GM19372 (cell line): ENCODE measurements around the gene VWA5B2.

ENCODE experiments used
- ATAC-seq: cut with Tn5 transposase; IDR thresholded peaks from one replicate; pipeline ENCODE4 v1.9.1; 2021; ENCODE audit warnings: mild to moderate bottlenecking, low read depth, moderate library complexity; ENCODE audit not compliant: unreplicated experiment

Gene VWA5B2

DNA sequence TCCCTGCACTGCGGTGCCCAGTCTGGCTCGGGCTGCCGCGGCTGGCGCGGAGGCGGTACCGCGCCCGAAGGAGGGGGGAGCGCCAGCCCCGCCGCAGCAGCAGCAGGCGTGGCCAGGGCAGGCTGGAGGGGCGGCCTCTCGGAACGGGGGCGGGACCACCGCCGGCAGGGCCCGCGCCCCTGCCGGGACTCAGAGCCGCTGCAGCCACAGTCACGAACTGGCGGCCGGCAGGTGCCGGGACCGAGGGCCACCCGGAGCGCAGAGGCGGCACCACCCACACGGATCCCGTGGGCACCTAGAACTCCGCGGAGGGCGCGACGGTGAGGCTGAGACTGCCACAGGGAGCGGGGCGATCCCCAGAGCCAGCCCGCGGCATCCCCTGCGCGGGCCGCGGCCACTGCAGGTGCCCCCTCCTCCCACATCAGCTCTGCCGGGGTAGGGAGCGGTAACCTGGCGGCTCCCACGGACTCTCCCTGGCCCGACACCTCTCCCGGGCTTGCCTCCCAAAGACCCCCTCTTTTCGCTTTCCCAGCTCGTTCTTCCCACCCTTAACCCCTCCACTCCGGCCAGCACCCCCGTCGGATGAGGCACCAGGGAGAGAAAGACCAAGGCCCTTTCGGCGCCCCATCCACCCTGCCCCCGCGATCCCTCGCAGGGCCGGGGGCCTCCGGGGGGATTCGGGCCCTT lies at the start of gene VWA5B2:
Gene VWA5B2, plus strand, starts transcription at position 192 of the 687 bp plus-strand sequence. CDS start 944 bp downstream, outside the sequence.
- ATAC-seq: no peak

DNA sequence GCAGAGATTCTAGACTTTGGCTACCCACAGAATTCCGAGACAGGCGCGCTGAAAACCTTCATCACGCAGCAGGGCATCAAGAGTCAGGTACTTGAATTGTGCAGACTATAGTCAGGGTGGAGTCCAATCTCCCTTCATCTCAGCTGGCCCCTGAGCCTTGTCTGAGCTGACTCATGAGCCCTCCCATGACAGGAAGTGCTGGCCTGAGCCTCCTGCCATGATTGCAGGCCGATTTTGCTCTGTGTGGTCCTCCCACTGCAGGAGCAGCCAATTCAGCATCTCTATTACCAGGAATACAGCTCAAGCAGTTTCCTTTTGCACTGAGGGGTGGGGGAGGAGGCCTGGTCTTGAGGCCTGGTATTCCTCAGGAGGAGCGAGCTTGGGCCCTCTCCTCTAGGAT lies 49.2 kb upstream of the VWA5B2 start:
- no peak for ATAC-seq

- no peak for ATAC-seq
Observed at GRCh38 chr3:184181596-184181995, 47.8 kb upstream of the VWA5B2 start.

- no peak for ATAC-seq
Observed at GRCh38 chr3:184183679-184184078, 45.7 kb upstream of the VWA5B2 start.

DNA sequence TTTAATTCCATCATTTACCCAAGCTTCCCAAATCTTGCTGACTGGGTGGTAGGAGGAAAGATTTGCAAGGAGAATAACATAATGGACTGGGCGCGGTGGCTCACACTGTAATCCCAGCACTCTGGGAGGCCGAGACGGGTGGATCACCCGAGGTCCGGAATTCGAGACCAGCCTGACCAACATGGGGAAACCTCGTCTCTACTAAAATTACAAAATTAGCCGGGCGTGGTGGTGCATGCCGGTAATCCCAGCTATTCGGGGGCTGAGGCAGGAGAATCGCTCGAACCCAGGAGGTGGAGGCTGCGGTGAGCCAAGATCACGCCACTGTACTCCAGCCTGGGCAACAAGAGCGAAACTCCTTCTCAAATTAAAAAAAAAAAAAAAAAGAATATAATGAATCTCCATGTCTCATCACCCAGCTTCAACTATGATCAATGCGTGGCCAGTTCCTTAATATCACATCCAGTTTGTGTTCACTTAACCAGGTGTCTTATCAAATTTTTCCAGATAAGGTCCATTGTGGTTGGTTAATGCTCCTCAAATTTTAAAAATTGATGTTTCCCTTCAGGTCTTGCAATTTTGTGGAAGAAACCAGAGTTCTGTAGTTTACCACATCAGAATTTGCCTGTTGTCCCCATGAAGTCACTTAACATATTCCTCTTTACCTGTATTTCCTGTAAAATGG lies 44.7 kb upstream of the VWA5B2 start:
- no peak for ATAC-seq

DNA sequence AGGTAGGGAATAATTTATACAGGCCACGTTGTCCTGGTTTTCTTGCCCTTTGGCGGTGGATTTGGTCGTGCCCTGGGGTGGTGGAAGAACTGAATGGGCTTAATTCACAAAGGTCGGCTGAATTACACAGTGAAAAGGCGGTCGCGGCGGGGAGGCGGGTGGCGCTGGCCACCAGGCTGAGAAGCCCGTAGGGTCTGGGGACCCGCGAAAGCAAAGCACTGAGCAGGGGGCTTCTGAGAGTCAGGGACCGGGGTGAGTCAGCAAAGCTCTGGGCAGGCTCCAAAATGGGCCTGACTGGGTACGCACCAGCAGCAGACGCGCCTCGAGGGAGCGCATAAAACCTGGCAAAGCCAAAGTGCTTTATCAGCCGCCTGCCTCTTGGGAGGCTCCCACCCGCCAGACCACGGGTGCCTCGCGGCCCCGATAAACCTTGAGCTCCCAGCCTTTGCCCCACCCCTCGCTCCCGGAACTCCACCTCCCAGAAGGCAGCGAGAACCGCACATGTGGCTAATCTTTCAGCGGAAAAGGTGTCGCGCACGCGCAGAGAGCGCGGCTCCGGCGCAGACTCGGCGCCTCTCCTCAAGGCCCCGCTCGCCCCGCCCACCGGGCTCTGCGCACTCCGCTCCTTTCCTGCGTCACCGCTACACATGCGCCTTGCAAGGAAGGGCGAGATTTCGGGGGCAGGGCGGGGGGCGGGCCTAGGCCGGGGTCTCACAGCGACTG lies 43.8 kb upstream of the VWA5B2 start:
- ATAC-seq: peak; percentile 93

DNA sequence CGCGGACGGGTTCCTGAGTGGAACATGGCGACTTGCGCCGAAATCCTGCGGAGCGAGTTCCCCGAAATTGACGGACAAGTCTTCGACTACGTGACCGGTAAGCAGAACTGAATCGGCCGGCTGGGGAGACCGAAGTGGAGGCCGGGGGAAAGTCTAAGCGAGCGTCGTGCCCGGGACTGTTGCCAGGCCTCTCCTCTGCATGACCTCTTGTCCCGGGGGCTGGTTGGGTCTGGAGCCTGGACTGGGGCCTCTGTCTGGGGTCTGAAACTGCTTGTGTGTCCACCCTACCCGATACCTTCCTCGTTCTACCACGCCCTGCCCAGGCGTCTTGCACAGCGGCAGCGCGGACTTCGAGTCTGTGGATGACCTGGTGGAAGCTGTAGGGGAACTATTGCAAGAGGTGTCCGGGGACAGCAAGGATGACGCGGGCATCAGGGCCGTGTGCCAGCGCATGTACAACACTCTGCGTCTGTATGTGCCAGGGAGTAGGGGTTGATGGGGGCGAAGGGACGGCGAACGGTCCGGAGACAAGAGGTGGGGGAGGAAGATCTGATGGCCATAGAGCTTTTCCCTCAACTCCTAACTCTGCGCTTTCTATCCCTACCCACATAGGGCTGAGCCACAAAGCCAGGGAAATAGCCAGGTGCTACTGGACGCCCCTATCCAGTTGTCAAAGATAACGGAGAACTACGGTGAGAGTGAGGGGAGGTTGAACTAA lies 43.0 kb upstream of the VWA5B2 start, which contains the start of gene ABCF3:
Gene ABCF3, plus strand, starts transcription at position 16 of the 718 bp plus-strand sequence. Its CDS starts 9 bp downstream, at position 25.
- peak; percentile 2 for ATAC-seq

GRCh38 chr3:184186902-184187207 lies 42.5 kb upstream of the VWA5B2 start:
- ATAC-seq: no peak

- no peak for ATAC-seq
Observed at GRCh38 chr3:184188080-184188479, 41.3 kb upstream of the VWA5B2 start.

DNA sequence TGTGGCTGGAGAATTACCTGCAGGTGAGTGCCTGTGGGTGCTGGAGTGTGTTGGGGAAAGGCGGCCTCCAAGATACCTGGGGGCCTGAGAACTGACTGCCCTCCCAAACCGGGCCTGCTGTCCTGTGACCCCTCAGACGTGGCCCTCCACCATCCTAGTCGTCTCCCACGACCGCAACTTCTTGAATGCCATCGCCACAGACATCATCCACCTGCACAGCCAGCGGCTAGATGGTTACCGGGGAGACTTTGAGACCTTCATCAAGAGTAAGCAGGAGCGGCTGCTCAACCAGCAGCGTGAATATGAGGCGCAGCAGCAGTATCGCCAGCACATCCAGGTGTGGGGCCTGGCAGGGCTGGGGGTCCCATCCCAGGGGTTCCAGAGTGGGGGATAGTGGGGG lies 40.0 kb upstream of the VWA5B2 start:
- no peak for ATAC-seq

DNA sequence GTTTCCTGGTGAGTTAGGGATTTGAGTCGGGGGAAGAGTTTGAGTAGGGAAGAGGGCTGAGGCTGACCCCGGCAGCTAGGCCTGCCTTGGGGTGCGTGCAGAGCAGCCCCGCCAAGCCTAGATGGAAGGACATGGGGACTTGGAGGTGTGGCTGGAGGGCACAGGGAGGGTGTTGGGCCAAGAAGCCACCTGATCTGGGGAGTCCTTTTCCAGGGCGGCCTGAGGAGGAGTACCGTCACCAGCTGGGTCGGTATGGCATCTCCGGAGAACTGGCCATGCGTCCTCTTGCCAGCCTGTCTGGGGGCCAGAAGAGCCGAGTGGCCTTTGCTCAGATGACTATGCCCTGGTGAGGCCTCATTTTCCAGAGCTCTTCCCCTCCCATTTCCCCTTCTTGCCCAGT lies 36.5 kb upstream of the VWA5B2 start:
- ATAC-seq: no peak

DNA sequence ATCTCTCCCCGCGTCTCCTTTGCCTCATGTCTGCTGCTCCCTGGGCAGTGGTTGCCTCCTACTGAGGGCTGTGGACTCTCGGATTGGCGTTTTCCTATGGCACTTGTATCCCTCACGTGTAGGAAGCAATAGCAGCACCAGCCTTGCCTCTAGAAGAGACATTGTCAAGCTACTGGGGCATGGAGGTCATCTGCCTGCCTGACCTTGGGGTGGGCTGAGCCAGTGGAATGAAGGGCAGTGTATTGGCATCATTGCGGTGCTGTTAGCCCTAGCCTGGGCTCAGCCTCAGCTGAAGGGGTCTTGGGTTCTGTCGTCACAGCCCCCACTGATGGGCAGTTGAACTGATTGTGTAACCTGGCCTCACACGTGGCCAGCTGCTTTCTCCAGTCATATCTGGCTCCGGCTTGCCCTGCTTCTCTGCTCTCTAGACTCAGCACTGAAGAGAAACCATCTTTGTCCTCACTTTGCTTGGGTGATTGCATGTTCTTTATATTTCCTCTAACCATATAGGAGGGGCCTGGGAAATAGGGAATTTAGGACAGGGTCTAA lies 35.3 kb upstream of the VWA5B2 start:
- no peak for ATAC-seq

GRCh38 chr3:184196536-184196935 lies 32.8 kb upstream of the VWA5B2 start:
- no peak for ATAC-seq

DNA sequence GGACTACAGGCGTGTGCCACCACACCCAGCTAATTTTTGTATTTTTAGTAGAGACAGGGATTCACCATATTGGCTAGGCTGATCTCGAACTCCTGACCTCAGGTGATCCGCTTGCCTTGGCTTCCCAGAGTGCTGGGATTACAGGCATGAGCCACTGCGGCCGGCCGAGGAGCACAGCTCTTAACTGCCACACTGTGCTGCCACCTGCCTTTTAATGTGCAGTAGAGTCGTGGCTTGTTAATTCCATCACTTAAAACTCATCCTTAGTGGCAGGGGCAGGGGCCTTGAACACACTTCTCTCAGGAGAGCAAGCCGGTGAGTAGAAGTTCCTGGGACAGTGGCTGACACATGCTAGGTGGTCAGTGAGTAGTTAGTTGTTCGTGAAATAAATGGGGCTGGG lies 30.9 kb upstream of the VWA5B2 start:
- no peak for ATAC-seq

DNA sequence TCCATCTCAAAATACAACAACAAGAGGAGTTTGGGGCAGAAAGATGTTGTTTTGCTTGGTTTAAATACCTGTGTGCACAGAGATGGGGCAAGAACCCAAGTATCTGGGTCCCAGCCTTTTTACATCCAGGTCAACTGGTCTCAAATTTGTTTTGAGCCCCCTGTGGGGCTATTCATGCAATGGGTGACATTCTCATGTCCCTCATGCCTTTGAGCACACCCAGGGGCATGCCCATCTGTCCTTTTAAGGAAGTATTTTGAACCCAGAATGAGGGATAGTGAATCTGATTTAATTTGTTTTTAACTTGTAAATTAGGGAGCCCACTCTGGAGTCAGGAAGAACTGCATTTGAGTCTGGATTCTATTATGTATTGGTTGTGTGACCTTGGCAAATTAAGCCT lies 28.6 kb upstream of the VWA5B2 start:
- no peak for ATAC-seq

- ATAC-seq: no peak
Observed at GRCh38 chr3:184203526-184203925, 25.9 kb upstream of the VWA5B2 start.

DNA sequence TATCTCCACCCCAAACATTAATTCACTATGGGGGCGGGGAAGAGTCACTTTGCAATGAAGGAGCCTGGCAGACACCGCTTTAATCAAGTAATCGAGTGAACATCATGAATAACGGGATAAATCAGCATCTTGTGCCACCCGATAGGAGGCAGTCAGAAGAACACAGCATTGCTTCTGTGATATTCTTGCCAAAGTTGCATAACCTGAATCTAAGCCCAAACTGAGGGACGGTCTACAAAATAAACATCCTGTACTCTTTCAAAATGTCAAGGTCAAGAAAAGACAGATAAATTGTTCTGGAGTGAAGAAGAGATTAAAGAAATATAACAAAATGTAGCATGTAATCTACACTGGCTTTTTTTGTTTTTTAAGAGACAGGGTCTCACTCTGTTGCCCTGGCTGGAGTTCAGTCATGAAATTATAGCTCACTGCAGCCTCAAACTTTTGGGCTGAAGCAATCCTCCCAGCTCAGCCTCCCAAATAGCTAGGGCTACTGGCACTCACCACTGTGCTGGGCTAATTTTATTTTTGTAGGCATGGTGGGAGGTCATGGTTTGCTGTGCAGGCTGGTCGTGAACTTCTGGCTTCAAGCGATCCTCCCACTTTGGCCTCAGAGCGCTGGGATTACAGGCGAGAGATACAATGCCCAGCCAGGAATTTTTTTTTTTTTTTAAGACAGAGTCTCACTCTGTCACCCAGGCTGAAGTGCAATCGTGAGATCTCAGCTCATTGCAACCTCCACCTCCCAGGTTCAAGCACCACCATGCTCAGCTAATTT lies 20.1 kb upstream of the VWA5B2 start:
- ATAC-seq: no peak

- no peak for ATAC-seq
Observed at GRCh38 chr3:184211297-184211696, 18.1 kb upstream of the VWA5B2 start.

DNA sequence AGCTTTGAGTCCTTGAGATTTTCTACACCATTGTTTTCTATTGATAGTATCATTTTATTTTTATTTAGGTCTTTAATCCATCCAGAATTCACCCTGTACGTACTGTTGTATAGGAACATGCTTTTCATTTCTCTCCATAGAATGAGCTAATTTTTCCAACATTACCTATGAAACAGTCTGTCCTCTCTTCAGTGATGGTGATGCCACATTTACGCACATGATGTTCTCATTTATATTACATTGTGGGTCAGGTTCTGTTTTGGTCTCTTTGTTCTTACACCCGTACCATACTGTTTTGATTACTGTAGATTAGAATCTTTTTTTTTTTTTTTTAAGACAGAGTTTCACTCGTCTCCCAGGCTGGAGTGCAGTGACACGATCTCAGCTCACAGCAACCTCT lies 17.7 kb upstream of the VWA5B2 start:
- no peak for ATAC-seq

DNA sequence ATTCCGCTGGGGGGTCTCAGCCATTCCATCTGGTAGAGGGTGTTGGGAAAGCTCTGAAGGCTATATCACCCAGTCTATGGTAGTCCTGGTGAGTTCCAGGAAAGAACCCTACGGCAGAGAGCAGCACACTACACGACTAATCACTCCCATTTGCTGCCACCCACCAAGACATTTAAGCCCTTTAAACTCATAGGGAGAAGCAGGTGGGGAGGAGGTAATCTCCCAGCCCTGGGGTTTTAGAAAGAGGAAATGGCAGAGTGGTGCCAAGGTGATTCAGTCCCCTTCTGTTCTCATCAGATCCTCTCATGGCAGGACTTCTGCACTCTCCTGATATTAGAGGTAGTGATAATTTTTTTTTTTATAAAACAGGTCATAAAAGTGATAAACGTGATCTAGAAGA lies 10.6 kb upstream of the VWA5B2 start:
- no peak for ATAC-seq
